ENCODE data around the gene CST4.
A peak's percentile ranks its signal among the peaks of the same experiment; 100 is the strongest.
"Not testable (repeated sequence)": the region's sequence is repeated elsewhere in the genome, so short reads cannot be mapped to it uniquely, and the experiment has no call there.

The CST4 gene

DNA sequence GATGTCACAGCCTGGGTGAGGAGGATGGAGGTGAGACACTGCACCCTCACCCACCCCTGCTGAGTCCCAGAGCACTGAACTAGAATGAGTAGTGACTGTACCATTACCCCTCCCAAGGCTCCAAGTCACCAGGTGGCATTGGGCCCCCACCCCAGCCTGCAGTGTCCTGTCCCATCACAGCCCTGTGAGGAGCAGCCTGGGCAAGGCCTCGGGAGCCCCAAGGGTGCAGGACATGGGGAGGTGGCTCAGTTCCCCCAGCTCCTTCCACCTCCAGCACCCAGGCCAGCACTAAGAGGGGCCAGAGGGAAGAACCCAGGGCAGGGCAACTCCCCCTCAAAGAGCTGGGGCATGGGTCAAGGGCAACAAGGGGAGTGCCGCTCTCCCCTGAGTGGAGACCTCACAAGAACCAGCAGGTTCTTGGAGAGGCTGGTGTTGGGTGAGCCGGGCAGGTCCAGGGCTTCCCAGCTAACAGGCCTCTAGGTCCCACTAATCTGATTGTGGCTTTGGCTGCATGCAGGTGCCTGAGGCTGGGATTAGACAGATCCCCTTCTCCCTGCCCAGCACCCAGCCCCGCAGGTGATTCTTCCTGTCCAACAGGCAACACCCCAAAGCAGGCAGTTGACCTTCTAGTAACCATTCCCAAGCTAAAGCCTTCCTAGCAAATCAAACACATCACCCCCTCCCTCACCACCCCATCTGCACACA lies 2.6 kb downstream of the CST4 start:
- DNase-seq: no peak

DNA sequence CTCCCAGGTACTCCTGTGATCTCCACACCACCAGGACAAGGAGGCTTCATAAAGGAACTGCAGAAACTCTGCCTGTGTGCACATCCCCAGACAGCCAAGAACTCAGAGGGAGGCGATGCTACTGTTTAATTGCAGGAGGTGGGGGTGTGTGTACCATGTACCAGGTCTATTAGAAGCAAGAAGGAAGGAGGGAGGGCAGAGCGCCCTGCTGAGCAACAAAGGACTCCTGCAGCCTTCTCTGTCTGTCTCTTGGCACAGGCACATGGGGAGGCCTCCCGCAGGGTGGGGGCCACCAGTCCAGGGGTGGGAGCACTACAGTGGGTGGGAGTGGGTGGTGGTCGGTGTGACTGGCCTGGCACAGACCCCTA lies 3.3 kb downstream of the CST4 start:
- not testable (repeated sequence) for DNase-seq

DNA sequence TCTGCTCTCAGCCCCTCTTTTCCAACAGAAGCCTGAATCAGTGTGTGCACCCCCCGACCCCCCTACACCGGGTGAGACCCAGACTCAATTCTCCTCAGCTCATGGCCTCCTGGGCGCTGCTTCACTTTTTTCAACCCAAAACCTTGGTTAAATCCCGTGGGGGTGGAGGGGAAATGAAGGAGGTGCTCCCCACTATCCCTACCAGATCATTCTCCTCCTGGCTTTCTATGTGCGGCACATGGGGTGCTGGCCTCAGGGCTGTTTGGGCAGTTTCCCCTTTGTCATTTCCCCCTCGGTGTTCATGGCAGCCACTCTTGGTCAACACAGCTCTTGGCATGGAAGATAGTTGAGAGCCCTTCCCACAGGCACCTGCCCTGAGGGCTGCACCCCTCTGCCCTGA lies 4.6 kb downstream of the CST4 start:
- DNase-seq: no peak

GRCh38 chr20:23683807-23684206 lies 5.0 kb downstream of the CST4 start:
- DNase-seq: no peak

- DNase-seq: no peak
Measured at GRCh38 chr20:23683281-23683680, 5.6 kb downstream of the CST4 start.

GRCh38 chr20:23680146-23680545 lies 8.7 kb downstream of the CST4 start:
- DNase-seq: no peak

DNA sequence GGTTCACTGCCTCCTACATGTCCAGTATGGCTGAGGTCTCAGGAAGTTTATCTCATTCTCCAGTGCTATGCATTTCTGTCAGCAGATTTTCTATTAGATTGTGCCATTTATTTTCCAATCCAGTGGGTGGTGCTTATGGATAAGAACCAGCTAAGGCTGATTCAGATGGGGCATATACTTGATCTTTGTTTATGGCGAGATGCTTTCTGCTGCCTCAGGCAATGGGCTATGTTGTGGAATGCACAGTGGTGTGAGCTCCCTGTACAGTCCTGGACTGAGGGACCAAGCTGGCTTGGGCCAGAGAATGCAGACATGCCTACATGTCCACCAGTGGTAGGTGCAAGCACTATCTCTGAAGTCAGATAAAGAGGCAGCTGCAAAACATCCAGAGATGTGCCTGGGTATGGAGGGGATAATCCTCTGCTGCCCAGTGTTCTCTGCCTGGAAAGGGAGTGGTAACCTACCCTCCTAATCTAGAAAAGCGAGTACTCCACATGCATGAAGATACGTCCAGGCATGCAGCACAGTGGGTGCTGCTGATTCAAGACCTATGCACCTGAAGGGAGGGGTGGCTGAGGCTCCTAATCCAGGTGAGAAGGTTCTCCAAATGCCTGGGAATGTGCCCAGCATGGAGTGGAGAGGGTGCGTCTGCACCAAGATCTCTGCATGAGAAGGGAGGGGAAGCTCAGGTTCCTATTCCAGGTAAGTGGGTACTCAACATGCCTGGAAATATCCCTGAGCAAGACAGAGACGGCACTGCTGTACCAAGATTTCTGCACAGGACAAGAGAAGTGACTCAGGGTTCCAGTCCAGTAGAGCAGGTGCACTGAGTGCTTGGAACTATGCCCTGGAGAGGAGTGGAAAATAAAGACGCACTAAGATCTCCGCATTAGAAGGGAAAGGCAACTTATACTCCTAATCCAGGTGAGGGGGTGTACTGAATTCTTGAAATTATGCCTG lies 9.4 kb downstream of the CST4 start:
- no peak for DNase-seq

GRCh38 chr20:23673209-23673608 lies 15.6 kb downstream of the CST4 start:
- DNase-seq: no peak

DNA sequence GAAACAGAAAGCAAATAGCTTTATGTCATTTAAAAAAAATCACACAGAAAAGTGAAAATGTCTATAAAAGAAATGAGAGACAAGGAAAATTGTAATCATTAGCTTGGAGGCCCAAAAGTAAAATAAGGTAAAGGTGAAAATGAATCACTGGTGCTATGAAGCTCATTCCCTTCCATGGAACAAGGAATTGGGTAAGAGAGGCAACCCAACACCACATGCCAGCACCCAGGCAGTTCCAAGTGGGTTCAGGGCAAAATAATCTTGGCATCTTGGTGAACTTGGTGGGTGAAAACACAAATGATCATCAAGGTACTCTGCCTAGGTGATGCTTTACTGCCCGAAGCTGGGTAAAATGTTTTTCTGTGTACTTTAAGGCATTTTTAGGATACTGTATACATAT lies 16.7 kb downstream of the CST4 start:
- DNase-seq: no peak

DNA sequence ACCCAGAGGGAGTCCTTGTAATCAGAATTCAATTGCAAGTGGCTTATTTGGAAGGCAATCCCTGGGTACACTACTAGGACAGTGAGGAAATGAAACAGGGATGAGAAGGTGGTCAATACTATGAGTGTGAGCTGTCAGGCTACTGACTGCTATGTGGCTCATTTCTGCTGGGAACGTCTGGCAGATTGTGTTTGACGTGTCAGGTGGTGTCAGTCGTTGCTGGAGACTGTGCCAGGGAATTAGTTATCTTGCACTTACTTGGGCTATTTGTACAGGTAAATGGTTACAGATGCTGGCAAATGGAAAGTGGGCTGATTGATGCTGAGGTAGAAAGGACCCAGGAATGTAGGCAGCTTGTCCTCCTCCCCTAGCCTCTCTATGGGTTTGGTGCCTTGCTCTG lies 17.4 kb downstream of the CST4 start:
- DNase-seq: no peak

DNA sequence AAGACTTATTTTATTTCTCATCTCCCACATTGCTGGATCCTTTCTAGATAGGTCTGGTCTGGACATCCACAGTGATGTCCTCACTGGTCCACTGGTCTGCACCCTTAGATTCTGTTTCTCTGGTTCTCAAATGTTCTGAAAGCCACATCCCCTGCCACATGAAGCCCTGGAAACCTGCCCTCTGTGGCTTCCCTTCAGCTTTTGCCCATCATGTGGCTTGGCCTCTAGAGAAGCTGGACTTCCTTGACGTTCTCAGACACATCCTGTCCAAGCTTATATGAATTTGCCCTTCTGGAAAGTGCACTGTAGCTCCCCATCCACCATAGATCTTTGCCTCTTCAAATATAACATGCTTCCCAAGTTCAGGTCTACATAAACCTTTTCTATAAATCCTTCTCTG lies 18.5 kb downstream of the CST4 start:
- no peak for DNase-seq

GRCh38 chr20:23669866-23670265 lies 19.0 kb downstream of the CST4 start:
- no peak for DNase-seq

DNA sequence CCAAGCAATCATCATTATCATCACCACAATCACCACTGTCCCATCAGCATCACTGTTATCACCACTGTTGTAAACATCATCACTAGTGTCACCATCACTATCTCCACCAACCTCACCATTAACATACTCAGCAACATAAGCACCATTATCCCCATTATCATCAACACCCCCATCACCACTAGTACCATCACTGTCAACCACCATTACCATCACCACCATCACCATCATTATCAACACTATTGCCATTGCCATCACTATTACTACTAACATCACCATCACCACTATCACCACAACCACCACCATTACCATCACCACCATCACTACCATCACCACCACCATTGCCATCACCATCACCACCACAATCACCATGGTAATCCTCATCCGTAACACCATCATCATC lies 19.5 kb downstream of the CST4 start:
- DNase-seq: no peak

- DNase-seq: peak; percentile 4
Measured at GRCh38 chr20:23668477-23668951, 20.3 kb downstream of the CST4 start.

DNA sequence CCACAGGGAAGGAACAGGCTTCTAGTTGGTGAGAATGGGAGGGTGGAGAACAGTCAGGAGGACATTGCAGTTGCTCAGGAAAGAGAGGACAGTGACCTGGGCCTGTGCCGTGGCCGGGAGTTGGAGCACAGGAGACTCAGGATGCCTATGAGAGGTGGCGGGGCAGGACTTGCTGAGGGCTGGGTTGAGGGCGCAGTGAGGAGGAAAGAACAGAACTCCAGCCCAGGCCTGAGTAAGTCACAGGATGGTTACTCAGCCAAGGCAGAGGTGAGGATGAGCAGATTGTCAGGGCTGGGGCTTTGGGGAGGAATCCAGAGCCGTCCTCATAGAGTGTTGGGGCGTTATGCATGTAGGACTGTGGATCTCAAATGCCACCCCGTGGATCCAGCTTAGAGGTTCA lies 21.2 kb downstream of the CST4 start:
- no peak for DNase-seq

DNA sequence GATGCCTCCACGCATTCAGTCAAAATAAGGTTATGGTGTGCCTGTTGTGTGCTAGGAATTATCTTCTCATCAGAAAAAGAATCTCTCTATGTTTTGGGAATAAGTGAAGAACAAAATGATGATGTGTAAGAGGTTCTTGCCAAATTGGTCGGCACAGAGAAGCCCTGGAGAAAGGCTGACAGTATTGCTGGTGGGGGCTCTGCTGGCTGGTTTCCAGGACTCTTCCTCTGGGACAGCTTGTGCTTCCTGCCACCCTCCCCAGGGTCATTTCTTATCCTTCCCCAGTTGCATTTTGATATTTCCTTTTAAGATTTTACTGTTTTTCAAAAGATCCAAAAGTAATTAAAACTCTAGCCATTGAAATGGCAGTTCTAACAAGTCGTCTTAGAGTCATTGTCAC lies 22.1 kb downstream of the CST4 start:
- DNase-seq: no peak

DNA sequence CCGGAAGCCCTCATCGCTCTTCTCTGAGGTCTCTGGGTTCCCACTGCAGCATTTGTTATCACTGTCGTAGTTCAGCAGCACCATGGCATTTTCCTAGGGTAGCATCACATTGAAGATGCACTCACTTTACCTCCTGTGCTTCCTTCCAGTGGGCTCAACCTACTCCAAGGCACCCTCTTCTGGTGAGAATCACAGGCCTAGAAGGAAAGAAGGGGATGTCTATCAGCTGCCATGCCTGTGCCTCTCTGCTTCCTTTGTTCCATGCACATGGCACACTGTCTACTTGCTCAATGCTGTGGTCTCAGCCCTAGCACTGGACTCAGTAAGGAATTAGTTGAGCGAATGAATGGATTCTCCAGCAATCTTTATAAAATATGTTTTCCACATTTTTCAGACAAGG lies 22.6 kb downstream of the CST4 start:
- no peak for DNase-seq

DNA sequence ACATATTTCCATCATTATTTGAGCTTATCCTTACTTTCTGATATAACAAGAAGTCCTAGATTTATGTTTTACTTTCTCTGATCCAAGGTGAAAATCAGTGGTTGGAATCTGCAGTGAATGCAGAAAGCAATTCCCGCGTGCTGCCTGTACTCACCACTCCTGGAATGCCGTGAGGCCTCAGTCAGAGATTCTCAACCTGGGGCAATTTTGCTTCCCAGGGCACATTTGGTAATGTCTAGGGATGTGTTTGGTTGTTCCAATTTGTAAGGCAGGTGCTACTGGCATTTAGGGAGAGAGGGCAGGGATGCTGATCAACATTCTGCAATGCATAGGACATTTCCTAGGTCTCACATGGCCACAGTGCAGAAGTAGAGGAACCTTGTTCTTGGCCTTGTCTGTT lies 23.9 kb downstream of the CST4 start:
- no peak for DNase-seq

GRCh38 chr20:23664046-23664445 lies 24.8 kb downstream of the CST4 start:
- not testable (repeated sequence) for DNase-seq

DNA sequence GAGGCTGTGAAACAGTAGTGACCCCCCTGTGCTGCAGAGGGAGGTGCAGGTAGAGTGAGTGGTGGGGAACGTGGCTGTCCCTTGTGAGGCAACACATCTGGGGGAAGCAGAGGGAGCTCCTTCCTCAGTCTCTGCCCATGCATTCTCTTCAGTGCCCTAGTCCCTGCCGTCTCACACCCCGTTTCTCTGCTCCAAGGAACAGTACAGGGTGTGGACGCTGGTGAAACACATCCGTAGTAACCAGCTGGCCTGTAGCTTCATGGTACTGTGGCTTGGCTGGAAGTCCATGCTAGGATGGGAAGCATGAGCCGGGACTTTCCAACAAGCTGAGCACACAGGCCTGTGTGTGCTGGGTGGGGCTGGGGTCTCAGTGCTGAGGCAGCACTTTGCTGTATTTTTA lies 25.7 kb downstream of the CST4 start:
- no peak for DNase-seq

GRCh38 chr20:23662276-23662870 lies 26.5 kb downstream of the CST4 start:
- DNase-seq: no peak

DNA sequence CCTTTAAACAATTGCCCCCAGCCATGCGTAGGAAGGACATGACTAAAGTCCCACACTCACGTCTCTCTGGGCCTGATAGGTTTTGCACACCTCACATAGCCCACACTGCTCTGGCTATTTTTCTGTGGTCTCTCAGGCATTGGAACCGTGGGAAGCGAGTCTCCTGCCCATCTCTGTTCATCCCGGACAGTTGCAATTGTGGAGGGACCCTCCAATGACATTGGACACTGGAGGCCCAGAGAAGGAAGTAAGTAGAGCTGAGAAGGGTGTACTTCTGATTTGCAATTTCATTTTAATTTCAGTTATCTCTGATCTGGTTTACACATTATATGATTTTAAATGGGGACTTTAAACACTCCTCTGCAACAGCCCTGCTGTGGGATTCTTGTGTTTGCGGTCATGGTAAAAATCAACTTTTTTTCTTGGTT lies 27.8 kb downstream of the CST4 start:
- no peak for DNase-seq

- DNase-seq: no peak
Measured at GRCh38 chr20:23659989-23660837, 28.6 kb downstream of the CST4 start.

Measured in SHP77 treated with DMSO at 0.1 percent for 48 hours (cell line).